Natural killer cell (primary cell): ENCODE data around the gene CERS6. TPM values are rescaled to one million over a fixed set of nuclear protein-coding genes. Genes with fewer than 3 reads are reported as not detected.

Experiments
- ATAC-seq, 3 donors: fragments of 150-1000 bp in 2 of 3; fragments of 200-7000 bp in 1 of 3; cut with Tn5 transposase; 1 replicate in 1 of 3; 2 replicates in 2 of 3; pipeline ENCODE4 v1.10.0; 2021; ENCODE audit warnings: mild to moderate bottlenecking in 2 of 3, moderate library complexity in 2 of 3
- DNase-seq, 2 donors: peaks; one replicate each; pipeline versions ENCODE4 v3.0.0 to v3.0.0-alpha.2; 2013 to 2021; ENCODE audit warnings: mixed read lengths in 1 of 2
- H3K27ac ChIP-seq: one replicate; pipeline ENCODE4 v1.5.1; 2013; ENCODE audit warnings: mild to moderate bottlenecking, low read length
- H3K27me3 ChIP-seq: one replicate; pipeline ENCODE4 v1.6.1; 2013; ENCODE audit warnings: low read length; ENCODE audit not compliant: control insufficient read depth, insufficient read depth
- H3K36me3 ChIP-seq: one replicate; pipeline ENCODE4 v1.6.1; 2013; ENCODE audit warnings: low read length; ENCODE audit not compliant: control insufficient read depth, insufficient read depth
- H3K4me1 ChIP-seq: one replicate; pipeline ENCODE4 v1.6.1; 2013; ENCODE audit warnings: low read length; ENCODE audit not compliant: control insufficient read depth, insufficient read depth
- H3K4me3 ChIP-seq: one replicate; pipeline ENCODE4 v1.5.1; 2013; ENCODE audit warnings: low read length
- H3K9me3 ChIP-seq: one replicate; pipeline ENCODE4 v1.6.1; 2013; ENCODE audit warnings: low read length; ENCODE audit not compliant: control insufficient read depth, insufficient read depth
- H3K27ac Mint-ChIP-seq, 2 donors: one replicate each; pipeline ENCODE4 v1.8.0; 2022; ENCODE audit warnings: mild to moderate bottlenecking in 2 of 2, mixed read lengths in 2 of 2, moderate library complexity in 1 of 2
- H3K27me3 Mint-ChIP-seq, 2 donors: one replicate each; pipeline ENCODE4 v1.8.0; 2022; ENCODE audit warnings: low read depth in 2 of 2, mixed read lengths in 2 of 2
- H3K36me3 Mint-ChIP-seq: one replicate; pipeline ENCODE4 v1.8.0; 2022; ENCODE audit warnings: mixed read lengths
- H3K4me1 Mint-ChIP-seq, 2 donors: one replicate each; pipeline ENCODE4 v1.8.0; 2022; ENCODE audit warnings: mixed read lengths in 2 of 2
- H3K4me3 Mint-ChIP-seq: one replicate; pipeline ENCODE4 v1.8.0; 2022; ENCODE audit warnings: mild to moderate bottlenecking, moderate library complexity, mixed read lengths
- H3K9me3 Mint-ChIP-seq, 2 donors: one replicate each; pipeline ENCODE4 v1.8.0; 2022; ENCODE audit warnings: mixed read lengths in 2 of 2
- WGBS: methylation state at CpG from one replicate; pipeline ENCODE4 v1.1.7; 2013; ENCODE audit warnings: missing lambda C conversion rate; ENCODE audit not compliant: insufficient coverage; 5-methylcytosine and 5-hydroxymethylcytosine counted together
- intact Hi-C: fragments of 100-400 bp; cut with micrococcal nuclease; formaldehyde crosslinking; loops from one replicate; pipeline ENCODE4 v1.14.2; 2022
- total RNA-seq, 4 donors: library from RNA; stranded (reverse); fragments of 120-200 nt in 1 of 4; gene quantifications; one replicate each; pipeline versions ENCODE4 v1.2.3 to v1.2.4, GENCODE V29; 2013 to 2022
- TF ChIP-seq, protein P1 (sequence below): fragments of 200-600 bp; IDR thresholded peaks from one replicate; pipeline ENCODE4 v1.8.0; 2022; ENCODE audit warnings: antibody characterized with exemption

Gene CERS6
- total RNA-seq, 3 donors from 2014 or later (not counting 1 experiment from before 2014, with no cell fraction given) = 9.1 to 13.5 (median 11.8) TPM

DNA sequence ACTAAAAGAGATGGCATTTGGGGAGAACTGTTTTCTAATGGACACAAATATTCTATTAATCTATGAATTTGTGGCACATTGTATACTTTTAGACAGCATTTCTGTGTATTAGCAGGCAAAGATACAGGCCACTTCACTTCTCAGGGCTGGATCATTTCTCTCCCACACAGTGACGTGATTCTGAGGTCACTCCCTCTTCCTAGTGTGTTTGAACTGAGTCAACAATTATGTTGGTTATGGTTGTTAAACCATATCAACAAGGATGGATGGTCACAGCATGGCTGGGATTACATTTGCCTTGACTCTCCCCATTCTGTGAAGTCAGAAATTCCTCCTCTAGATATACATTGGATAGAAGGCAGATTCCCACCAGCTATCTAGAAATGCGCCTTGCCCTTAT, 358.0 kb downstream of the CERS6 start:
- Mint-ChIP-seq H3K27ac (no peak overlapping the region), H3K4me3 (no peak overlapping the region), H3K9me3 (no peaks in the 10 kb centered on the region), H3K4me1 (no peaks in the 10 kb centered on the region), H3K27me3 (peaks cover 0 to 3% of the 10 kb centered on the region in 2 donors), H3K36me3 (no peaks in the 10 kb centered on the region)
- DNase-seq (no peak), ATAC-seq (no peak)
- Histone ChIP-seq H3K36me3 (no peaks in the 10 kb centered on the region), H3K4me1 (no peaks in the 10 kb centered on the region), H3K27me3 (no peaks in the 10 kb centered on the region), H3K4me3 (no peak overlapping the region), H3K9me3 (no peaks in the 10 kb centered on the region), H3K27ac (no peak overlapping the region)
- TF ChIP-seq, protein P1, sequence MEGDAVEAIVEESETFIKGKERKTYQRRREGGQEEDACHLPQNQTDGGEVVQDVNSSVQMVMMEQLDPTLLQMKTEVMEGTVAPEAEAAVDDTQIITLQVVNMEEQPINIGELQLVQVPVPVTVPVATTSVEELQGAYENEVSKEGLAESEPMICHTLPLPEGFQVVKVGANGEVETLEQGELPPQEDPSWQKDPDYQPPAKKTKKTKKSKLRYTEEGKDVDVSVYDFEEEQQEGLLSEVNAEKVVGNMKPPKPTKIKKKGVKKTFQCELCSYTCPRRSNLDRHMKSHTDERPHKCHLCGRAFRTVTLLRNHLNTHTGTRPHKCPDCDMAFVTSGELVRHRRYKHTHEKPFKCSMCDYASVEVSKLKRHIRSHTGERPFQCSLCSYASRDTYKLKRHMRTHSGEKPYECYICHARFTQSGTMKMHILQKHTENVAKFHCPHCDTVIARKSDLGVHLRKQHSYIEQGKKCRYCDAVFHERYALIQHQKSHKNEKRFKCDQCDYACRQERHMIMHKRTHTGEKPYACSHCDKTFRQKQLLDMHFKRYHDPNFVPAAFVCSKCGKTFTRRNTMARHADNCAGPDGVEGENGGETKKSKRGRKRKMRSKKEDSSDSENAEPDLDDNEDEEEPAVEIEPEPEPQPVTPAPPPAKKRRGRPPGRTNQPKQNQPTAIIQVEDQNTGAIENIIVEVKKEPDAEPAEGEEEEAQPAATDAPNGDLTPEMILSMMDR = no peak
- intact Hi-C loops = no loop called here
- 100% methylated on average over 1 of the region's 2 CpGs for WGBS

DNA sequence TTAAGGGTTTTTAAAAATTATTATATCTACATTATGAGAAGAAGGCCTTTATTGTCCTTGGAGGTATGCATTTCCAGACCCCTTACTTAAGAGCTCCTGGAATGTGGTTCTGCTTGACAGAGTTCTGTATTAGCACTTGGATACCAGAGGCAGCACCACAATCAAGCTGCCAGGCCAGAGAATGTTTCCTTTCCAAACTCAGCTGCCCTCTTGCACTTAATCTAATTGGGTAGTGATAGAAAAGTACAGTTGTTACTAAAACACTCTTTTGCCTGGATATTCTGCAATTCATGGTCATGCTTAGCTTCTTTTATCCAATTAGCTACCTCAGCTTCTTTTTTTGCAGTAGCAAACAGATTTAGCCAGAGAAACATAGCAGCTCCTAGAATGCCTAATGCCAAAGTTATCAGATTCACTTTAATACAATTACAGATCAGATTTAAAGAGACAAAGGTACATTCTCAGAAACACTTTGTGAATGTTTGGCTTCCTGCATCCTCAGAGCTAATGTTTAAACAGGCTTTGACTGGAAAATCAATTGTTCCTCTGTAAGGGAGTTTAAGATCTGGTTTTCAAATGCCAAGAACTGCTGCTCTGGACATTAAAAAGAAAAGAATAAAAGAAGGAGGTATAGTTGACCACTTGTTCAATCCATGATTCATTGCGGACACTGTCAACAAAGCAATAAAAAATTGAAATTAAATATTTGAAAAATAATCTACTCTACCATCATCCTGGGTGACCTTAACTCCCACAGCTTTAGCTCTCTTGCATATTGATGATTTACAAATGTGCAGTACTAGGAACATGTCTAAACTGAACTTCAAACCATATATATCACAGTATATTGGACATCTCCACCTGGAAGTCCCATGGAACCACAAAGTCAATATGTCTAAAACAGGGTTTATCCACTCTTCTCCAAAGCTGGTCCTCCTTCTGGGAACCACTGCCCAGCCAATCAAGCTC, 359.2 kb downstream of the CERS6 start:
- no peak overlapping the region for H3K4me3 ChIP-seq
- ATAC-seq = no peak
- Mint-ChIP-seq H3K4me3 (no peak overlapping the region), H3K27ac (no peak overlapping the region), H3K4me1 (no peaks in the 10 kb centered on the region), H3K27me3 (peaks cover 0 to 3% of the 10 kb centered on the region in 2 donors), H3K36me3 (no peaks in the 10 kb centered on the region), H3K9me3 (no peaks in the 10 kb centered on the region)
- H3K9me3 ChIP-seq = no peaks in the 10 kb centered on the region
- H3K36me3 ChIP-seq = no peaks in the 10 kb centered on the region
- no peak overlapping the region for H3K27ac ChIP-seq
- WGBS = no CpG with 5 or more reads among the region's 1 CpG
- TF ChIP-seq, protein P1 = no peak
- no peak for DNase-seq
- H3K27me3 ChIP-seq = no peaks in the 10 kb centered on the region
- no peaks in the 10 kb centered on the region for H3K4me1 ChIP-seq
- intact Hi-C loops = no loop called here

DNA sequence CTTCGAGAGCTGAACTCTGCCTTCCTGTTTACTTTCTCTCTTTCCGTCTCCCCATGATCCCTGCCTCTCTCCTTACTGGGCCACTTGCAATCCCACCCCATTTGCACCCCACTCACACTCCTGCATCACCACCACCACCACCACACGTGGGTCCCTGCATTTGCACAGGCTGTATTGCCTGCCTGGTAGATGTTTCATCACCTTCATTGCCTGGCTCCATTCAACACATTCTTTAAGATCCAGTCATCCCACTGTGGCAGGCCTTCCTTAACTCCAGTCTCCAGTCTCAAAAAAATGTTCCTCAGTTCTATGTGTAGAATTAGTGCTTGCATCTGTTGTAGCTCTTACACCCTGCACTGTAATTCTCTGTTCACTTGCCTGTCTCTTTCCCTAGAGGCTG, 360.3 kb downstream of the CERS6 start:
- DNase-seq = no peak
- ATAC-seq = no peak
- intact Hi-C loops = no loop called here
- H3K27me3 Mint-ChIP-seq = no peaks in the 10 kb centered on the region
- Histone ChIP-seq H3K4me1 (no peaks in the 10 kb centered on the region), H3K27me3 (no peaks in the 10 kb centered on the region), H3K9me3 (no peaks in the 10 kb centered on the region), H3K4me3 (no peak overlapping the region), H3K27ac (no peak overlapping the region), H3K36me3 (no peaks in the 10 kb centered on the region)
- 87% methylated on average over 3 of the region's 3 CpGs for WGBS
- no peaks in the 10 kb centered on the region for H3K9me3 Mint-ChIP-seq
- H3K27ac Mint-ChIP-seq = no peak overlapping the region
- no peak overlapping the region for H3K4me3 Mint-ChIP-seq
- TF ChIP-seq, protein P1 = no peak
- H3K4me1 Mint-ChIP-seq = no peaks in the 10 kb centered on the region
- H3K36me3 Mint-ChIP-seq = no peaks in the 10 kb centered on the region
